Hippocampal formation (tissue), 2 donors: ENCODE data around the gene ZNF267.
"Not testable (repeated sequence)": the region's sequence is repeated elsewhere in the genome, so short reads cannot be mapped to it uniquely, and the experiment has no call there.

Experiments
- DNase-seq, 2 donors: peaks; one replicate each; lab custom pipeline; 2025; lab: John Stamatoyannopoulos, UW

Gene ZNF267

DNA sequence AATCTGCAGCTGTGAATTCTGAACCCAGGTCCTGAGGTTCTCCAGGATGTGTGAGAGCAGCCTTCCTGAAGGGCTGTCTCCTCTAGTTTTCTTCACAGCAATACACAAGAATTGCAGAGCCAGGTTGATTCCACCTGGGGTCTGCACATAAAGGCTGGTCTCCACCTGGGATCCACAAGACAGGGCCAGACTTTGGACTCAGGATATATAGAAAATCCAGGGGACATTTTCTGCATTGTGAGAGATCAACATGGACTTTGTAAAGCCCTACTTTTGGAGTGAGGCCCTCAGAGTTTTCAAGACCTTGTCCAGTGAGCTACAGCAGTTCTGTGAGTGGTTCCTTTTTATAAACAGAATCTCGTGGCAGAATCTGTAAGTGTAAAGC is 6.3 kb downstream of the ZNF267 start:
- DNase-seq: no peak

- no peak for DNase-seq
These were observed 6.8 kb downstream of the ZNF267 start for GRCh38 chr16:31880322-31880979.

DNA sequence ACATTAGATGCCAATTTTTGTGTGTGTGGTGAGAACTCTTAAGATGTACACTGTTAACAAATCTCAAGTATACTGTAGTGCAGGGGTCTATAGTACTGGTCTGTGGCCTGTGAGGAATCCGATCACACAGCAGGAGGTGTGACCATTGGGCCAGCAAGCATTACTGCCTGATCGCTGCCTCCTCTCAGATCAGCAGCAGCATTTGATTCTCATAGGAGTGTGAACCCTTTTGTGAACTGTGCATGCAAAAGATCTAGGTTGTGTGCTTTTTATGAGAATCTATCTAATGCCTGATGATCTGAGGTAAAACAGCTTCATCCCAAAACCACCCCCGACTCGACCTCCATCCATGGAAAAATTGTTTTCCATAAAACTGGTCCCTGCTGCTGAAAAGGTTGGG is 12.6 kb downstream of the ZNF267 start:
- DNase-seq: no peak

- DNase-seq: no peak
These were observed 15.1 kb downstream of the ZNF267 start for GRCh38 chr16:31888735-31889134.

DNA sequence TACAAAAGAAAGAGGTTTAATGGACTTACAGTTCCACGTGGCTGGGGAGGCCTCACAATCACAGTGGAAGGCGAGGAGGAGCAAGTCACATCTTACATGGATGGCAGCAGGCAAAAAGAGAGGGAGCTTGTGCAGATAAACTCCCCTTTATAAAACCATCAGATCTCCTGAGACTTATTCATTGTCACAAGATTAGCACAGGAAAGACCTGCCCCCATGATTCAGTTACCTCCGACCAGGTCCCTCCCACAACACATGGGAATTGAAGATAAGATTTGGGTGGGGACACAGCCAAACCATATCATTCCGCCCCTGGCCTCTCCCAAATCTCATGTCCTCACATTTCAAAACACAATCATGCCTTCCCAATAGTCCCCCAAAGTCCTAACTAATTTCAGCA is 18.5 kb downstream of the ZNF267 start:
- DNase-seq: not testable (repeated sequence)

GRCh38 chr16:31893824-31894223 is 20.2 kb downstream of the ZNF267 start:
- DNase-seq: no peak

DNA sequence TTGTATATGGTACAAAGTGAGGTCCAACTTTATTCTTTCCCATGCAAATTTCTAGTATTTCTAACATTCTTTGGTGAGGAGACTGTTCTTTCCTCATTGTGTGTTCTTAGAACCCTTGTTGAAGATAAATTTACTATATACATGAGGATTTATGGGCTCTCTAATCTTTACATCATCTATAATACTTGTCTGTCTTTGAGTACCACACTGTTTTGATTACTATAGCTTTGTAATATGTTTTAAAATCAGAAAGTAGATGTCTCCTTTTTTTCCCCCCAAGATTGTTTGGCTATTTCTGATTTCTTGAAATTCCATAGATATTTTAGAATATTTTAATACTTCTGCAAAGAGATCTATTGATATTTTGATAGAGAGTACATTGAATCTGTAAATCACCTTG is 23.7 kb downstream of the ZNF267 start:
- DNase-seq: no peak

DNA sequence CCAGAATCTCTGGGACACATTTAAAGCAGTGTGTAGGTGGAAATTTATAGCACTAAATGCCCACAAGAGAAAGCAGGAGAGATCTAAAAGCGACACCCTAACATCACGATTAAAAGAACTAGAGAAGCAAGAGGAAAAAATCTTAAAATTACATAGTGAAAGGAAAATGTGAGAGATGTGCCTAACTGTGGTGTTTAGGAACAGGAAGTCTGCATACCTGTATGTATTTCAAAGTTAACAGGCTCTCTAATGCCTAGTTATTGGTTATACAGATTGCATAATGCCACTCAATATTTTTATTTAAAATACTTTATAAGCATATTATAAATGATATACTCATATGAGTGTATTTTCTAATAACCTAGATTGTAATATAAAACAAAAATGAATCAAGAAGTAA is 25.9 kb downstream of the ZNF267 start:
- no peak for DNase-seq

DNA sequence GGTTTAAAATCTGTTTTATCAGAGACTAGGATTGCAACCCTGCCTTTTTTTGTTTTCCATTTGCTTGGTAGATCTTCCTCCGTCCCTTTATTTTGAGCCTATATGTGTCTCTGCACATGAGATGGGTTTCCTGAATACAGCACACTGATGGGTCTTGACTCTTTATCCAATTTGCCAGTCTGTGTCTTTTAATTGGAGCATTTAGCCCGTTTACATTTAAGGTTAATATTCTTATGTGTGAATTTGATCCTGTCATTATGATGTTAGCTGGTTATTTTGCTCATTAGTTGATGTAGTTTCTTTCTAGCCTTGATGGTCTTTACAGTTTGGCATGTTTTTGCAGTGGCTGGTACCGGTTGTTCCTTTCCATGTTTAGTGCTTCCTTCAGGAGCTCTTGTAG is 31.0 kb downstream of the ZNF267 start:
- DNase-seq: not testable (repeated sequence)

DNA sequence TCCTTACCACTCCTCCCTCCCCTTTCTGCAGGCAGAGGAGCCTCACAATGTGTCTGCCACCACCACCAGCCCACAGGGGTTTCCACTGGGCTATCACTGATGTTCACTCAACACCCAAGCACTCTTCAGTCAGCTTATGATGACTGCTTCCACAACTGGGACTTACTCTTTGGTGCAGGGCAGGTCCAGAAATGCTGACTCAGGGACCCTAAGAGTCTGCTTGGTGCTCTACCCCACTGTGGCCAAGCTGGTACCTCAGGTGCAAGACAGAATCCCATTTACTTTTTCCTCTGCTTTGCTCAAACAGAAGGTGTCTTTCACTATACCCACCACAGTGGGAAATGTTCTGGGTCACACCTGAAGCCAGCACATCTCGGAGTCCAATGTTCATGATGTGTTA is 40.1 kb downstream of the ZNF267 start:
- DNase-seq: no peak

DNA sequence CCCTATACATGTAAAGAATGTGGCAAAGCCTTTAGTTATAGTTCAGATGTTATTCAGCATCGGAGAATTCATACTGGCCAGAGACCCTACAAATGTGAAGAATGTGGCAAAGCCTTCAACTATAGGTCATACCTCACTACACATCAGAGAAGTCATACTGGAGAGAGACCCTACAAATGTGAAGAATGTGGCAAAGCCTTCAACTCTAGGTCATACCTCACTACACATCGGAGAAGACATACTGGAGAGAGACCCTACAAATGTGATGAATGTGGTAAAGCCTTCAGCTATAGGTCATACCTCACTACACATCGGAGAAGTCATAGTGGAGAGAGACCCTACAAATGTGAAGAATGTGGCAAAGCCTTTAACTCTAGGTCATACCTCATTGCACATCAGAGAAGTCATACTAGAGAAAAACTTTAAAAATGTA is 42.5 kb downstream of the ZNF267 start:
- no peak for DNase-seq

DNA sequence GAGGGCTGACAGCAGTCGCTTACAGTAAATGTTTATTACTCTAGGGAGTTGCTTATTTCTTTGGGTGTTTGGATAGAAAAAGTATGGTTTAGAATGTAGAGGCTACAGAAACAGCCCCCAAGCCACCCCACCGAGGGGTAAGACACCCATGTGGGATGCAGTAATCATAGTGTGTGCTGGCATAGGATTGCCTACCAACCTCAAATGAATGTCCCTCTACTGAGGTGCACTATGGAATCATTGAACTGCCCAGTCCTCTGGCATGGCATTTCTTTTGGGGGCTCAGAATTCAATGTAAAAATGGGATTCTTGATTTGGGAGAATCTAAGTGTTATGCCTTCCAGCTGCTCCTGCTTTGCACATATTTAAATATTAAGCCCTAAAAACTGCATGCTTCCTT is 46.8 kb downstream of the ZNF267 start:
- DNase-seq: no peak

- not testable (repeated sequence) for DNase-seq
These were observed 78.2 kb downstream of the ZNF267 start for GRCh38 chr16:31951806-31952205.

GRCh38 chr16:31952206-31952605 is 78.6 kb downstream of the ZNF267 start:
- DNase-seq: not testable (repeated sequence)

DNA sequence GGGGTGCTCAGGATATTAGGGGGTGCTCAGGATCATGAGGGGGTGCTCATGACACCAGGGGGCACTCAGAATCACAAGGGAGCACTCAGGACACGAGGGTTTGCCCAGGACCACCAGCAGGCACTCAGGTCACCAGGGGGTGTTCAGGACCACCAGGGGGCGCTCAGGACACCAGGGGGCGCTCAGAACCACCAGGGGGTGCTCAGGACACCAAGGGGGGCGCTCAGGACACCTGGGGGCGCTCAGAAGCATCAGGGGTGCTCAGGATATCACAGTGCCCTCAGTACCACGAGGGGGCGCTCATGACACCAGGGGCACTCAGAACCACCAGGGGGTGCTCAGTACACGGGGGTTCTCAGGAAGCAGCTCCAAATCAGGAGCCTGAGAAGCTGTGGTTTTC is 82.6 kb downstream of the ZNF267 start:
- DNase-seq: not testable (repeated sequence)

DNA sequence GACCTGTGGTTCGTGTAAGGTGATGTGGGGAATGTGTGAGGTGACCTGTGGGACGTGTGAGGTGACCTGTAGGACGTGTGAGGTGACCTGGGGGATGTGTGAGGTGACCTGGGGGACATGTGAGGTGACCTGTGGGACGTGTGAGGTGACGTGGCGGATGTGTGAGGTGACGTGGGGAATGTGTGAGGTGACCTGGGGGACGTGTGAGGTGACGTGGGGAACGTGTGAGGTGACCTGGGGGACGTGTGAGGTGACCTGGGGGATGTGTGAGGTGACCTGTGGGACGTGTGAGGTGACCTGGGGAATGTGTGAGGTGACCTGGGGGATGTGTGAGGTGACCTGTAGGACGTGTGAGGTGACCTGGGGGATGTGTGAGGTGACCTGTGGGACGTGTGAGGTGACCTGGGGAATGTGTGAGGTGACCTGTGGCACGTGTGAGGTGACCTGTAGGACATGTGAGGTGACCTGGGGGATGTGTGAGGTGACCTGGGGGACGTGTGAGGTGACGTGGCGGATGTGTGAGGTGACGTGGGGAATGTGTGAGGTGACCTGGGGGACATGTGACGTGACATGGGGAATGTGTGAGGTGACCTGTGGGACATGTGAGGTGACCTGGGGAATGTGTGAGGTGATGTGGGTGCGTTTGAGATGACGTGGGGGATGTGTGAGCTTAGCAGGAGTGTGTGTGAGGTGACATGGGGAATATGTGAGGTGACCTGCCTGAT is 86.7 kb downstream of the ZNF267 start:
- DNase-seq: not testable (repeated sequence)
